ENCODE measurements around the gene HYAL4.
"Not testable (repeated sequence)": the region's sequence is repeated elsewhere in the genome, so short reads cannot be mapped to it uniquely, and the experiment has no call there.

Gene HYAL4

GRCh38 chr7:123844712-123845219 is at the start of gene HYAL4:
Gene HYAL4 (plus strand): TSS chr7:123845169. CDS start chr7:123868274, 23,105 bp downstream.
- DNase-seq = no peak

GRCh38 chr7:123795917-123796316 is 49.1 kb upstream of the HYAL4 start:
- DNase-seq = no peak

DNA sequence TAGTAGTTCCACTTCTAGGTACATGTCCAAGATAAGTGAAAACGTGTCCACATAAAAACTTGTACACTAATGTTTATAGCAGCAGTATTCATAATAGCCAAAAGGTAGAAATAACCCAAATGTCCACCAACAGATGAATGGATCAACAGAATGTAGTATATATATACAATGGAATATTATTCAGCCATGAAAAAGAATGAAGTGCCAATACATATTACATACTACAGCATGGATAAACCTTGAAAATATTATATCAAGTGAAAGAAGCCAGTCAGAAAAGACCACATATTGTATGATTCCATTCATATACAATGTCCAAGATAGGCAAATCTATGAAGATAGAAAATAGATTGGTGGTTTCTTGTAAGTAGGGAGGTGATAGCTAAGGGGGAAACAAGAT is 48.4 kb upstream of the HYAL4 start:
- DNase-seq = no peak

DNA sequence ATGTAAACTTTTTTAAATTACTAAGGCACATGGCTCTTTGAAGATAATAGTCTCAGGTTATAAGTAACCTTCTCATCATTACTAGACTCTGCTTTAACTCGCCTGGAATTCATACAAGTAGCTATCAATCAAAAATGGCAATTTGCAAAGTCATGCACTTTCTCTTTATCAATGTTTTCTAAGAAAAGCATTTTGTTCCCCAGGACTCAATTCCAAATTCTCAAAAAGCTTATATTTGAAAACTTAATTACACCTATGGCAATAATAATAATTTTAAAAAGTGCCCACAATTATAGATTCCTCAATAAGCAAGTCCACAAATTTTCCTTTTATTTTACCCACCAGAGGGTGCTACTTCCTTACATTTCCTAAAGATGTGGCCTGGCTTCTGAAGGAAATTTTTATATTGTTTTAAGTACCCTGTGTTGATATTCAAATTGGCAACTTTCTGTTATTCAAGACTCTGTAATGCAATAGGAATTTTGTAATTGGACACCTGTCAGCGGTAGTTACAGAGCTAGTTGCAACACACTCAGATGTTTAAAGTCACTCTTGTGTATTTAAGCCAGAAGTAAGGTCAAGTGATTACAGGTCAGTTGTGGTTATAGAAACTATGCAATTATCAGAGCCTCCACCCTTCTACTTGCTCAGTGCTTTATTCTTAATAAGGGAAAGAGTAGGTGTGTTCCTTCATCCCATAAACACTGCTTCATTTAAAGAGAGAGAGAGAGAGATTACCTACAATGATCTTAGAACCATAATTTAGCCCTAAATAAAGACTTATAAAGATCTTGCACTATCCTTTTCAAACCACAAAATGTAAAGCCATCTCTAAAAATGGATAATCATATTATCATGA is 47.1 kb upstream of the HYAL4 start:
- peak in 1 of 2 experiments; percentile 43 for DNase-seq

DNA sequence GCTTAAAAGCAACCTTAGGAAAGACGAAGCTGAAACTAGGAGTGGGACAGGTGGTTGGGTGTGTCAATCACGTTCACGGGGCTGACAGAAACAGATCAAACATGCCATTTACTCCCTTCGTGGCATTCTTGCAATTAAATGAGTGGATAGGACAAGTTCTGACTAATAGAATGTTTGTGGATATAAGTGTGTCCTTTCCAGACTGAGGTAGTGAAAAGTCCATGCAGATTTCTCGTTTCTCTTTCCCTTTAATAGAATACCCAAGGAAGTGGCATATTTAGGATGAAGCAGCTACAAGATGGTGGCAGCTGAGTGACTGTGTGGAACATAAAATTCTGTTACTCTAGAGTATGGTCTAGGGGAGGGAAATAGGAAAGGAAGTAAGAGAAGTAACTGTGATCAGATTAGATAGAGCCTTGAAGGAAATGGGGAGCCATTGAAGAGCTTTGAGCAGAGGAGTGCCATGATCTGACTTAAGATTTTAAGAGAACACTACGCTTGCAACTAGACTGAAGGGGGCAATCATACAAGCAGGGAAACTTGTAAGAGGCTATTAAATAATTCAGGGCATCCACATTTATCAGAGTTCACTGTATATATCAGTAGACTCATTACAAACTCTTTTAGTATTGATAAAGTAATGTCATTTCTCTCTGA is 46.3 kb upstream of the HYAL4 start:
- DNase-seq = no peak

- DNase-seq = no peak
Measured at GRCh38 chr7:123802249-123802648, 42.7 kb upstream of the HYAL4 start.

DNA sequence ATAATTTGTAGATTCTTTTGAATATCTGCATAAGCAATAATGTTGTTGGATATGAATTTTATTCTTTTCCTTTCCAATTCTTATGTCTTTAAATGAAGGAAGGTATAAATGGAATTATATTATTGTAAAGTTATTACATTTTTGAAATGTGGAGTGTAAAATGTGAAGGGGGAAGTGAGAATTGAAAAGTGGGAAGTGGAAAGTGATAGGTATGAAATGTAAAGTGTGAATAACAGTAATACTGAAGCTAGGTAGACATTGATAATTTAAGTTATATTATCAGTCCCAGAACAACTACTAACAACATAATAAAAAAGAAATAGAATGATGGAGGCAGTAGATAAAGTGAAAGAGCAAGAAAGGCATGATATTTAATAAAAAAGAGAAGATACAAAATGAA is 39.7 kb upstream of the HYAL4 start:
- DNase-seq = no peak

- no peak for DNase-seq
Measured at GRCh38 chr7:123809471-123809870, 35.5 kb upstream of the HYAL4 start.

- no peak for DNase-seq
Measured at GRCh38 chr7:123811056-123811455, 33.9 kb upstream of the HYAL4 start.

DNA sequence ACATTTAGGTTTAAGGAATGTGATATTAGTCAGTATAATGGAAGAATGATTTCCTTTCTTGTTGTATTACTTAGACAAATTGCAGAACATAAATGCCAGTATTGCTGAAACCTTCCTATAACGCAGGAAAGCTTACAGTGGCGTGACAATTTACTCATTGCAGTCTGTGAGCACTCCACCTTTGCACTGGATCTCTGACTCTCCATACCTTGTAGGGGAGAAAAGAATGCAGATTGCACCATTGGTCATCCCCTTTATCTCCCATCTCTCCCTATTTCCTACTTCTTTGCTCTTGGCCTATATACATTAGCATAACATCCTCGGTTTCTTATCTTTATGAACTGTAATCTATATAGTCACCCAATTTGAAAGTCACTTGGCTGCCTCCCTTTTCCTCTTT is 28.1 kb upstream of the HYAL4 start:
- no peak for DNase-seq

- DNase-seq = no peak
Measured at GRCh38 chr7:123819001-123819400, 26.0 kb upstream of the HYAL4 start.

DNA sequence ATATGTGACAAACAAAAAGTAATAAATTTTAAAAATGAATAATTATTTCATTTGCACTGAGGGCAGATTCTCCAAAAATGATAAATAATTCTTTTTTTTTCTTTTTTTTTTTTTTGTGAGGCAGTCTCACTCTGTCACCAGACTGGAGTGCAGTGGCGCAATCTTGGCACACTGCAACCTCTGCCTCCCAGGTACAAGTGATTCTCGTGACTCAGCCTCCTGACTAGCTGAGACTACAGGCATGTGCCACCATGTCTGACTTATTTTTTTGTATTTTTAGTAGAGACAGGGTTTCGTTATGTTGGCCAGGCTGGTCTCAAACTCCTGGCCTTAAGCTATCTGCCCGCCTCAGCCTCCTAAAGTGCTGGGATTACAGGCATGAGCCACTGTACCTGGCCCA is 25.2 kb upstream of the HYAL4 start:
- not testable (repeated sequence) for DNase-seq

DNA sequence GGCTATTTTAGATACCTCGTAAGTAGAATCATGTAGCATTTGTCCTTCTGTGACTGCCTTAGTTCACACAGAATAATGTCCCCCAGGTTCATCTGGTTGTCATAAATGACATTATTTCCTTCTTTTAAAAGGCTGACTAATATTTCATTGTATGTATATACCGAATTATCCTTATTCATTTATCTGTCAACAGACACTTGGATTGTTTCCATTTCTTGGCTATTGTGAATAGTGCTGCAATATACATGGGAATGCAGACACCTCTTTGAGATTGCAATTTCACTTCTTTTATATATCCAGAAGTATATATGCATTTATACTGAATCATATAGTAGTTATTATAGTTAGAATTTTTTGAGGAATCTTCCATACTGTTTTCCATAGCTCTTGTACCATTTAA is 24.1 kb upstream of the HYAL4 start:
- DNase-seq = no peak

GRCh38 chr7:123821320-123821719 is 23.6 kb upstream of the HYAL4 start:
- no peak for DNase-seq

DNA sequence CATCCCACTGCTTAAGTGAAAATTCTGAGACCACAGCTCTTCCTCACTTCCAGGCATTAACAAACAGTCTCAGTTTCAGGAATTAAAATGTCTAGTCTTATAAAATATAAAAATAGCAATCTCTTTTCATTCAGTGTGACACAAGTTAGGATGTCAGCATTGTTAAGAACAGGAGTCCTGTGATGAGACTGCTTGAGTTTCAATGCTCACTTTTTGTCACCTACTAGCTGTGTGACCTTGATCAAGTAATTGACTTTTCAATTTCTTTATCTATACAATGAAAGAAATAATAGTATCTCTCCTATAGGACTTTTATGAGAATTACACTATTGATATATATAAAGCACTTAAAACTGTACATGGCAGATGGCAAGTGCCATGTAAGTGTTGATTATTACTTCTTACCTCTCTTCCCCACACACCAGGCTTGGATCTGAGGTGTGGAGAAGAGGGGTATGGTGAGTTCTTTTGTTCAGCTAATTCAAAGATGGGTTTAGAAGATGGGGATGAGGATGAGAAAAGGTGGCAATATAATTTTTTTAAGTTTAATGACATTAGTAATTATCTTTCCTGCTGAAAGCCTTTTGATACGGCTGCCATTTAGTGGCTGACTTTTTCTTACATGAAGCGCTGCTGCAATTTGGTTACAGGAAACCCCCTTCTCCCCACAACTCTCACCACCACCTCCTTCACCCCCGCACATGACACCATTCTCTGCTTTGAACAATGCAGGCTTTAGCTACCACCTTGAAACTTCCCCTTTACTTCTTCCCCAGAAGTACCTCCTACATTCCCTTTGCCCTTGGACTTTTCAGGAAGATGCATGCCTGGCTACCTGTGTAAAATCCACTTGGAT is 20.8 kb upstream of the HYAL4 start:
- no peak for DNase-seq

GRCh38 chr7:123824754-123825067 is 20.3 kb upstream of the HYAL4 start:
- no peak for DNase-seq

DNA sequence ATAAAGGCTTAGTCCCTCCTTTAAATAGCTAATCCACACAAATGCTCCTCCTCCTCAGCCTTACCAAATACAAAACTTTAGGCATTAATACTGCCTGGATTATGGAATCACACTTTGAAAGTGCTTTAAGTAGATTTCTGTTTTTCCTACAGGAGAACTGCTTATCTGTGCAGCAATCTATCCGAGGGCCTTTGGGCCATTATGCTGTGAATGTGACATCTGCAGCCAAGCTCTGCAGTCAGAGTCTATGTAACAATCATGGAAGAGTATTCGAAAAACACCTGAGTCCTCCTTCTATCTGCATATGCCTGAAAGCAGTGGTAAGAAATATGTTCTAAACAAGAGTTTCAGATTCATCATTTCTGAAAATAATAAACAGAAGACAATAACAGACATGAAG is 16.2 kb upstream of the HYAL4 start:
- DNase-seq = no peak

- no peak for DNase-seq
Measured at GRCh38 chr7:123836656-123837055, 8.3 kb upstream of the HYAL4 start.

DNA sequence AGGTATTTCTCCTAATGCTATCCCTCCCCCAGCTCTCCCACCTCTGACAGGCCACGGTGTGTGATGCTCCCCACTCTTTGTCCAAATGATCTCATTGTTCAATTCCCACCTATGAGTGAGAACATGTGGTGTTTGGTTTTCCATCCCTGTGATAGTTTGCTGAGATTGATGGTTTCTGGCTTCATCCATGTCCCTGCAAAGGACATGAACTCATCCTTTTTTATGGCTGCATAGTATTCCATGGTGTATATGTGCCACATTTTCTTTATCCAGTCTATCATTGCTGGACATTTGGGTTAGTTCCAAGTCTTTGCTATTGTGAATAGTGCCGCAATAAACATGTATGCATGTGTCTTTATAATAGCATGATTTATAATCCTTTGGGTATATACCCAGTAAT is 5.9 kb upstream of the HYAL4 start:
- DNase-seq = not testable (repeated sequence)

DNA sequence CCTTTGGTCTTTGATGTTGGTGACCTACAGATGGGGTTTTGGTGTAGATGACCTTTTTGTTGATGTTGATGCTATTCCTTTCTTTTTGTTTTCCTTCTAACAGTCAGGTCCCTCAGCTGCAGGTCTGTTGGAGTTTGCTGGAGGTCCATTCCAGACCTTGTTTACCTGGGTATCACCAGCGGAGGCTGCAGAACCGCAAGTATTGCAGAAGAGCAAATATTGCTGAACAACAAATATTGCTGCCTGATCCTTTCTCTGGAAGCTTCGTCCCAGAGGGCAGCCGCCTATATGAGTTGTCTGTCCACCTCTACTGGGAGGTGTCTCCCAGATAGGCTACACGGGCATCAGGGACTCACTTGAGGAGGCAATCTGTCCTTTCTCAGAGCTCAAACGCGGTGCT is 827 bp upstream of the HYAL4 start:
- not testable (repeated sequence) for DNase-seq

DNA sequence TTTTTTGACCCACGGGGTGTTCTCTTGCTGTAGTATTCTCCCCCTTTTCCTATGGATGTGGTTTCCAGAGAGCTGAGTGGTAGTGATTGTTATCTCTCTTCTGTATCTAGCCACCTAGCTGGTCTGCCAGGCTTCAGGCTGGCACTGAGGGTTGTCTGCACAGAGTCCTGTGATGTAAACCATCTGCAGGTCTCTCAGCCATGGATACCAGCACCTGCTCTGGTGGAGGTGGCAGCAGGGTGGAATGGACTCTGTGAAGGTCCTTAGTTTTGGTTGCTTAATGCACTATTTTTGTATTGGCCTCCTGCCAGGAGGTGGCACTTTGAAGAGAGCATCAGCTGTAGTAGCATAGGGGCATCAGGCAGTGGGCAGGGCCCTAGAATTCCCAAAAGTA is 851 bp downstream of the HYAL4 start:
- DNase-seq = no peak

DNA sequence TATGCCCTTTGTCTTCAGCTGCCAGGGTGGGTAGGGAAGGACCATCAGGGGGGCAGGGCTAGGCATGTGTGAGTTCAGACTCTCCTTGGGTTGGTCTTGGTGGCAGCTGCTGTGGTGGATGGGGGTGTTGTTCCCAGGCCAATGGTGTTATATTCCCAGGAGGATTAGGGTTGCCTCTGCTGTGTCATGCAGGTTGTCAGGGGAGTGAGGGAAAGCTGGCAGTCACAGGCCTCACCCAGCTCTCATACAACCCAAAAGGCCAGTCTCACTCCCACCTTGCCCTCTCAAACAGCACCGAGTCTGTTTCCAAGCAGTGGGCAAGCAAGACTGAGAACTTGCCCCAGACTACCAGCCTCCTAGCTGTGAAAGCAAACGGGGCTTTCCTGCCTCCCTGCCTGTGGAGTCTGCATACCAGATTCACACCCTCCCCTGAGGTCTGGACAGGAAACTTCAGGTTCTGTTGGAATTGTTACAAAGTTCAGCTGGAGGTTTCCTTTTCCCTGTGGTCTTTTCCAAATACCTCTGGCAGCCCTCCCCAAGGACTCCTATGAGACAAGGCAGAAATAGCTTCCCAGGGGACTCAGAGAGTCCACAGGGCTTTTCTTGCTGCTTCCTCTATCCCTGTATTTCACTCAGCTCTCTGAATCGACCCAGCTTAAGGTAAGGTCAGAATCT is 1.4 kb downstream of the HYAL4 start:
- no peak for DNase-seq

DNA sequence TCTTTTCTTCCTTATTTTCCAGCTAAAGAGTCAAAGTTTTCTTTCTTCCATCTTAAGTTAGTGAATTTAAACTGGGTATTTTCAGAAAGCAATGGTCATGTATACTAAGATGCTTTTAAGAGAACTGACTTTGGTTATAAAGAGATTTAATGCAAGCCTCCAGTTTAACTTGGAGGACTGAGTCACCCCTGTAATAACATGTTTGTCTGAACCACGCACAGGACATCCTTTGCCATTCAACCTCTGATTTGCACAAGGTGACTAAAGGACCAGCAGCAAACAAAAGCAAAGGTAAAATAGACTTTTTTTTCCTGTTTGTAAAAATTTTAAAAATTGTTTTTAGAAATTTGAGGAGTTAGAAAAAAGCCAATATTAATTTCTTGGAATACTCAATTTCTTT is 2.9 kb downstream of the HYAL4 start:
- no peak for DNase-seq
